ENCODE data around the gene IL16.

IL16 gene

GRCh38 chr15:81332326-81332725, 135.6 kb downstream of the IL16 start:
- TF ChIP-seq CTCF (IDR thresholded peaks at IDR 0.05; ENCODE audit: insufficient read depth, missing control alignments), result no peak
- FAIRE-seq, result no peak
- no peak for DNase-seq (ENCODE audit: insufficient read length, low spot score)

- DNase-seq (ENCODE audit: insufficient read length, low spot score), result no peak
- FAIRE-seq, result no peak
- TF ChIP-seq CTCF (IDR thresholded peaks at IDR 0.05; ENCODE audit: insufficient read depth, missing control alignments), result no peak
These were observed 136.7 kb downstream of the IL16 start for GRCh38 chr15:81333363-81333762.

GRCh38 chr15:81334768-81335435, 138.2 kb downstream of the IL16 start:
- no peak for DNase-seq (ENCODE audit: insufficient read length, low spot score)
- no peak for TF ChIP-seq CTCF (IDR thresholded peaks at IDR 0.05; ENCODE audit: insufficient read depth, missing control alignments)
- FAIRE-seq, result no peak

GRCh38 chr15:81335631-81336030, 139.0 kb downstream of the IL16 start:
- no peak for DNase-seq (ENCODE audit: insufficient read length, low spot score)
- TF ChIP-seq CTCF (IDR thresholded peaks at IDR 0.05; ENCODE audit: insufficient read depth, missing control alignments), result no peak

GRCh38 chr15:81336568-81336967, 139.9 kb downstream of the IL16 start:
- no peak for DNase-seq (ENCODE audit: insufficient read length, low spot score)
- no peak for FAIRE-seq

More at GRCh38 chr15:81335631-81336030, 139.0 kb downstream of the IL16 start:
- no peak for FAIRE-seq

GRCh38 chr15:81337241-81337640, 140.6 kb downstream of the IL16 start:
- FAIRE-seq (no peak), DNase-seq (ENCODE audit: insufficient read length, low spot score) (no peak)
- TF ChIP-seq CTCF (IDR thresholded peaks at IDR 0.05; ENCODE audit: insufficient read depth, missing control alignments), result no peak

More at GRCh38 chr15:81336568-81336967, 139.9 kb downstream of the IL16 start:
- no peak for TF ChIP-seq CTCF (IDR thresholded peaks at IDR 0.05; ENCODE audit: insufficient read depth, missing control alignments)

GRCh38 chr15:81337713-81338157, 141.1 kb downstream of the IL16 start:
- FAIRE-seq (no peak), DNase-seq (ENCODE audit: insufficient read length, low spot score) (no peak)
- no peak for TF ChIP-seq CTCF (IDR thresholded peaks at IDR 0.05; ENCODE audit: insufficient read depth, missing control alignments)

All from D721Med (cell line).